Lower lobe of right lung (tissue), 2 donors: Measurements from ENCODE around the gene THAP8. TPM values are rescaled to one million over a fixed set of nuclear protein-coding genes. Genes with fewer than 3 reads are reported as not detected.

Experiments
- ATAC-seq, 2 donors: fragments of 200-7000 bp; cut with Tn5 transposase; one replicate each; pipeline ENCODE4 v1.9.1; 2020 to 2022; ENCODE audit warnings: mild to moderate bottlenecking in 2 of 2, moderate library complexity in 2 of 2
- DNase-seq: peaks from one replicate; pipeline ENCODE4 v3.0.0-alpha.2; 2020
- H3K27ac ChIP-seq: fragments of 200-600 bp; one replicate; pipeline ENCODE4 v1.8.0; 2022
- H3K27me3 ChIP-seq: fragments of 200-600 bp; one replicate; pipeline ENCODE4 v1.8.0; 2022; ENCODE audit warnings: low read depth
- H3K36me3 ChIP-seq: fragments of 200-600 bp; one replicate; pipeline ENCODE4 v1.8.0; 2022; ENCODE audit warnings: mild to moderate bottlenecking
- H3K4me1 ChIP-seq: fragments of 200-600 bp; one replicate; pipeline ENCODE4 v1.8.0; 2022
- H3K4me3 ChIP-seq: fragments of 200-600 bp; one replicate; pipeline ENCODE4 v1.8.0; 2022; ENCODE audit warnings: mild to moderate bottlenecking
- H3K9me3 ChIP-seq: fragments of 200-600 bp; one replicate; pipeline ENCODE4 v1.8.0; 2022
- CTCF ChIP-seq: fragments of 200-600 bp; IDR thresholded peaks from one replicate; pipeline ENCODE4 v1.8.0; 2022; ENCODE audit warnings: antibody characterized with exemption, mild to moderate bottlenecking
- intact Hi-C: fragments of 100-400 bp; cut with DNase I; formaldehyde crosslinking; loops from one replicate; pipeline ENCODE4 v1.11.0; 2022
- total RNA-seq: library from RNA; stranded (reverse); fragmentation: NEBNext Ultra II Directional; extraction: Animal tissue kit (Norgen Biotek cat#: 25700); gene quantifications from one replicate; pipeline ENCODE4 v1.2.1, GENCODE V29; 2021
- donor health status: DM: no; HTN: yes; CAD: no; lungs with severe emphysema.

The THAP8 gene
- total RNA-seq, 1 donor from 2014 or later: 5.5 TPM

- no peak for ATAC-seq
- DNase-seq: no peak
- Histone ChIP-seq H3K9me3 (no peaks in the 10 kb centered on the region), H3K4me1 (peaks cover 23% of the 10 kb centered on the region), H3K27ac (no peak overlapping the region), H3K36me3 (no peaks in the 10 kb centered on the region), H3K27me3 (no peaks in the 10 kb centered on the region), H3K4me3 (no peak overlapping the region)
- no peak for TF ChIP-seq CTCF
- intact Hi-C loops: no loop called here
Observed at GRCh38 chr19:36010402-36010801, 43.7 kb downstream of the THAP8 start.

- Histone ChIP-seq H3K36me3 (no peaks in the 10 kb centered on the region), H3K27ac (peak overlapping the region; percentile 65), H3K27me3 (no peaks in the 10 kb centered on the region), H3K4me3 (peak overlapping the region; percentile 55), H3K4me1 (peaks cover 22% of the 10 kb centered on the region), H3K9me3 (no peaks in the 10 kb centered on the region)
- ATAC-seq (no peak), DNase-seq (no peak)
- intact Hi-C loops: no loop called here
- TF ChIP-seq CTCF: no peak
Observed at GRCh38 chr19:36009633-36010379, 44.3 kb downstream of the THAP8 start.

DNA sequence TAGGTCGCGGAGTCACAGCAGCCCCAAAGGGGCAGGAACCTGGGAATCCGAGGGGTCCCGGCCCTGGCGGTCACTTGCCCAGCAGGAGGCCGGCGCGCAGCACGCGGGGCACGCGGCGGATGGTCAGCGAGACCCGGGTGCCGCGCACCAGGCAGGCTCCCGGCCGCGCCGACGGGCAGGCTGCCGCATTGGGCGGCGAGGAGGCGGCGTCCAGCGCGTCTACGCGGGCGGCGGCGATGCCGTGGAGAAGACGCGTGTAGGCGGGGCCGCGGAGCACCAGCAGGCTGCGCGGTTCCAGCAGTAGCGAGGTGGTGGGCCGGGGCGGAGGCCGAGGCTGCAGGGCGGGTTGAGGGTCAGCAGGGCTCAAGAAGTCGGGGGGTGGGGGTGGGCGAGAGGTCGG, 44.9 kb downstream of the THAP8 start:
- peaks cover 18% of the 10 kb centered on the region for H3K4me1 ChIP-seq
- H3K27me3 ChIP-seq: no peaks in the 10 kb centered on the region
- peaks cover 3% of the 10 kb centered on the region for H3K36me3 ChIP-seq
- DNase-seq (peak; percentile 82), ATAC-seq (peak; percentile 72 to 79)
- H3K4me3 ChIP-seq: peak overlapping the region; percentile 55
- no peaks in the 10 kb centered on the region for H3K9me3 ChIP-seq
- H3K27ac ChIP-seq: peak overlapping the region; percentile 65
- intact Hi-C loops: no loop called here
- peak; percentile 8 for TF ChIP-seq CTCF

DNA sequence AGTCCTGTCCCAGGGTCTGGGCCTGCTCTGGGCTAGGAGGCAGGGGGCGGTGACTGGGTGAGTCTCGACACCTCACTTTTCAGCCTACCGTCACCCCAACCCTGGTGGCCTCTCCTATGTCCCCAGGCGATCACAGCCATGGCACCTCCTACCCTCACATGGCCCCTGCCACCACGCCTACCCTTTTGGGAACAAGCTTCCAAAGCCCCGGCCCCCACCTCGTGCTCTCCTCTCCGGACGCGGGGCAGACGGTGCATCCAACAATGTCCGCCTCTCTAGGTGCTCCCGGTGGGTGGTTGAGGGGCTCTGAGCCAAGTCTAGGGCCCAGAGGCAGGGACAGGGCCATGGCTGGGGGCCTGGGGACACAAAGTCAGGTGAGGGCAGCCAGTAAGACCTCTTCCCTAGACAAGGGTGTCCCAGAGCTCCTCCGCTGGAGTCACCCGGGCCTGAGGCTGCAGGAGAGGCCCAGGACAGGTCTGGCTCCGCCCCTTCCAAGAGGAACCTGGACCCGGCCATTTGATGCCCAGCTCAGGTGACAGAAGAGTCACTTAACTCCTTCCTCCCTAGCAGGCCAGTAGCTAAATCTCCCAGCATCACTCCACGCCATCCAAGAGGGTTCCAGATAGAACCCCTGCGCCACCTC, 45.6 kb downstream of the THAP8 start, which contains the start of gene SYNE4:
TSS of gene SYNE4 (minus strand) at position 478 of the 643 bp plus-strand sequence. CDS start at position 346, 132 bp downstream.
- peaks cover 11% of the 10 kb centered on the region for H3K36me3 ChIP-seq
- TF ChIP-seq CTCF: no peak
- H3K4me1 ChIP-seq: peaks cover 16% of the 10 kb centered on the region
- peak; percentile 91 to 95 for ATAC-seq
- no peaks in the 10 kb centered on the region for H3K27me3 ChIP-seq
- H3K9me3 ChIP-seq: no peaks in the 10 kb centered on the region
- peak; percentile 82 for DNase-seq
- intact Hi-C loops: no loop called here
- peak within 1 kb of the TSS; percentile 65 for H3K27ac ChIP-seq
- peak within 1 kb of the TSS; percentile 55 for H3K4me3 ChIP-seq

- no peak overlapping the region for H3K27ac ChIP-seq
Observed at GRCh38 chr19:36006955-36007354, 47.1 kb downstream of the THAP8 start.

More at GRCh38 chr19:36006955-36007354, 47.1 kb downstream of the THAP8 start:
- peaks cover 10% of the 10 kb centered on the region for H3K4me1 ChIP-seq
- intact Hi-C loops: no loop called here
- ATAC-seq: no peak
- TF ChIP-seq CTCF: no peak
- H3K9me3 ChIP-seq: no peaks in the 10 kb centered on the region
- H3K36me3 ChIP-seq: peaks cover 16% of the 10 kb centered on the region
- no peak overlapping the region for H3K4me3 ChIP-seq
- H3K27me3 ChIP-seq: no peaks in the 10 kb centered on the region
- DNase-seq: no peak
